Neural progenitor cell (in vitro differentiated cells): Measurements from ENCODE around the gene SMCO2.

ENCODE experiments used
- EZH2 ChIP-seq: fragments of 200-600 bp; sonication (generic); IDR thresholded peaks from 2 replicates; pipeline ENCODE4 v1.6.1; 2017; ENCODE audit warnings: antibody characterized with exemption, mild to moderate bottlenecking, moderate library complexity
- TF ChIP-seq, protein P1 (sequence below): fragments of 200-600 bp; sonication (generic); IDR thresholded peaks from 2 replicates; pipeline ENCODE4 v1.5.1; 2017; ENCODE audit warnings: antibody characterized with exemption, mild to moderate bottlenecking

DNA sequence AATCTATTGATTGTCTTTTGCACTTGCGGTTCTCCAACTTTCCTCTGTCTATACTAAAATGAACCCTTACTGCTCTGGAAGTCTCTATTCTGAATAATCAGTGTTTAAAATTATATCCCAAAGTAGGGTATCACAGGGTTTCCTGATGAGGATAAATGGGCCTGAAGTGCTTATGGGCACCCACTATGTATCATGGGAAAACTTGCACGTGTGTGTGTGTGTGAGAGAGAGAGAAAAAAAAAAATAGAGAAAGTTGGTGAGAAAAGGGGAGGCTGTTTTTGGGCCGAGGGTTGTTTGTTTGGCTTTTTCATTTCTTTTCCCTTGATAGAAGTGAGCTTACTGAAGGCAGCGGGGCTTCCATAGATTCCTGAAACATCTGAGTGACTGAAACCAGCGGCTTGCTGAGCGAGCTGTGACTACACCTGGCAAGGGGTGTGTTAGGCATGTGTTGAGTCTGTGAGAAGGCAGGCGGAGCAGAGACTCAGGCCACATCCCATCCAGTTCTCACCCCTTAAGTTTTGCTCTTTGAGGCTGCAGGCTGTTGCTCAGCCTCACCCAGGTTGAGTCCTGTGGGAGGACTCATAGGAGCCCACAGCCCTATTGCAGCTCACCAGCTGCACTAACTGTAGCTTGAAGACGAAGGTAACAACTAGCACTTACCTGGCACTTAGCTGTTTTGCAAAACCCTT, 94.6 kb downstream of the SMCO2 start:
- TF ChIP-seq EZH2, result no peak
- TF ChIP-seq, protein P1, sequence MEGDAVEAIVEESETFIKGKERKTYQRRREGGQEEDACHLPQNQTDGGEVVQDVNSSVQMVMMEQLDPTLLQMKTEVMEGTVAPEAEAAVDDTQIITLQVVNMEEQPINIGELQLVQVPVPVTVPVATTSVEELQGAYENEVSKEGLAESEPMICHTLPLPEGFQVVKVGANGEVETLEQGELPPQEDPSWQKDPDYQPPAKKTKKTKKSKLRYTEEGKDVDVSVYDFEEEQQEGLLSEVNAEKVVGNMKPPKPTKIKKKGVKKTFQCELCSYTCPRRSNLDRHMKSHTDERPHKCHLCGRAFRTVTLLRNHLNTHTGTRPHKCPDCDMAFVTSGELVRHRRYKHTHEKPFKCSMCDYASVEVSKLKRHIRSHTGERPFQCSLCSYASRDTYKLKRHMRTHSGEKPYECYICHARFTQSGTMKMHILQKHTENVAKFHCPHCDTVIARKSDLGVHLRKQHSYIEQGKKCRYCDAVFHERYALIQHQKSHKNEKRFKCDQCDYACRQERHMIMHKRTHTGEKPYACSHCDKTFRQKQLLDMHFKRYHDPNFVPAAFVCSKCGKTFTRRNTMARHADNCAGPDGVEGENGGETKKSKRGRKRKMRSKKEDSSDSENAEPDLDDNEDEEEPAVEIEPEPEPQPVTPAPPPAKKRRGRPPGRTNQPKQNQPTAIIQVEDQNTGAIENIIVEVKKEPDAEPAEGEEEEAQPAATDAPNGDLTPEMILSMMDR, result no peak
